ENCODE data around the gene S100A7. TPM values are rescaled to one million over a fixed set of nuclear protein-coding genes. Genes with fewer than 3 reads are reported as not detected.
A peak's percentile ranks its signal among the peaks of the same experiment; 100 is the strongest.

S100A7 gene
- total and polyA plus RNA-seq, 2 of the 8 experiments (the other 6 are each of a cell fraction or from before 2014, with no cell fraction given) = not detected

- TF ChIP-seq SRF (IDR thresholded peaks at IDR 0.05; ENCODE audit: low read depth, low read length) = no peak
- TF ChIP-seq BRCA1 (IDR thresholded peaks at IDR 0.05; ENCODE audit: low read depth, low read length) = no peak
- TF ChIP-seq, protein P1, sequence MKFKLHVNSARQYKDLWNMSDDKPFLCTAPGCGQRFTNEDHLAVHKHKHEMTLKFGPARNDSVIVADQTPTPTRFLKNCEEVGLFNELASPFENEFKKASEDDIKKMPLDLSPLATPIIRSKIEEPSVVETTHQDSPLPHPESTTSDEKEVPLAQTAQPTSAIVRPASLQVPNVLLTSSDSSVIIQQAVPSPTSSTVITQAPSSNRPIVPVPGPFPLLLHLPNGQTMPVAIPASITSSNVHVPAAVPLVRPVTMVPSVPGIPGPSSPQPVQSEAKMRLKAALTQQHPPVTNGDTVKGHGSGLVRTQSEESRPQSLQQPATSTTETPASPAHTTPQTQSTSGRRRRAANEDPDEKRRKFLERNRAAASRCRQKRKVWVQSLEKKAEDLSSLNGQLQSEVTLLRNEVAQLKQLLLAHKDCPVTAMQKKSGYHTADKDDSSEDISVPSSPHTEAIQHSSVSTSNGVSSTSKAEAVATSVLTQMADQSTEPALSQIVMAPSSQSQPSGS (IDR thresholded peaks at IDR 0.05; ENCODE audit: low read length) = peak; percentile 57; the same call in 1 of the 2 replicates
- TF ChIP-seq KDM1A (IDR thresholded peaks at IDR 0.05; ENCODE audit: borderline replicate concordance, low read length) = no peak
- TF ChIP-seq CBX5 (IDR thresholded peaks at IDR 0.05; ENCODE audit: low read depth, low read length) = no peak
- TF ChIP-seq BACH1 (IDR thresholded peaks at IDR 0.05; ENCODE audit: low read length) = no peak
- TF ChIP-seq EZH2 (IDR thresholded peaks at IDR 0.05; ENCODE audit: low read depth, low read length, severe bottlenecking) = no peak
- TF ChIP-seq GTF2F1 (IDR thresholded peaks at IDR 0.05; ENCODE audit: borderline replicate concordance, low read depth, low read length) = no peak
- TF ChIP-seq JUND (IDR thresholded peaks at IDR 0.05; ENCODE audit: low read length) = peak; percentile 61; the same call in 1 of the 2 replicates
- TF ChIP-seq SP1 (IDR thresholded peaks at IDR 0.05; ENCODE audit: low read depth, low read length) = peak; percentile 43; the same call in 1 of the 2 replicates
- no peak for TF ChIP-seq TCF12 (IDR thresholded peaks at IDR 0.05; ENCODE audit: low read depth, low read length)
- TF ChIP-seq USF2 (IDR thresholded peaks at IDR 0.05; ENCODE audit: low read length) = no peak
- TF ChIP-seq CBX8 (IDR thresholded peaks at IDR 0.05; ENCODE audit: borderline replicate concordance, low read depth, low read length) = no peak
- no peak for TF ChIP-seq JUN (IDR thresholded peaks at IDR 0.05; ENCODE audit: low read depth, low read length)
- no peak for TF ChIP-seq SP4 (IDR thresholded peaks at IDR 0.05; ENCODE audit: low read length)
- TF ChIP-seq, protein P2, sequence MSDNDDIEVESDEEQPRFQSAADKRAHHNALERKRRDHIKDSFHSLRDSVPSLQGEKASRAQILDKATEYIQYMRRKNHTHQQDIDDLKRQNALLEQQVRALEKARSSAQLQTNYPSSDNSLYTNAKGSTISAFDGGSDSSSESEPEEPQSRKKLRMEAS (IDR thresholded peaks at IDR 0.05) = no peak
Observed at GRCh38 chr1:153494976-153495535, 34.6 kb upstream of the S100A7 start (continued).

All from H1 (cell line).